Measurements from ENCODE around the gene SYNE2.

DNA sequence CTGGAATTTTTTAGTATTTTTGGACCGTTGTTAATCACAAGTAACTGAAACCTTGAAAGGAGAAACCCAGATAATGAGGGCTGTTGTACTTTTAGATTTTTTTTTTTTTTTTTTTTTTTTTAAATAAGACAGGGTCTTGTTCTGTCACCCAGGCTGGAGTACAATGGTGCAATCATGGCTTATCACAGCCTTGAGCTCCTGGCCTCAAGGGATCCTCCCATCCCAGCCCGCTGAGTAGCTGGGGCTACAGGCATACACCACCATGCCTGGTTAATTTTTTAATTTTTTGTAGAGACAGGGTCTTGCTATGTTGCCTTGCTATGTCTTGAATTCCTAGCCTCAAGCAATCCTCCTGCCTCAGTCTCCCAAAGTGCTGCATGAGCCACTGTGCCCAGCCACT, 211.6 kb downstream of the SYNE2 start:
- TF ChIP-seq, protein P1, sequence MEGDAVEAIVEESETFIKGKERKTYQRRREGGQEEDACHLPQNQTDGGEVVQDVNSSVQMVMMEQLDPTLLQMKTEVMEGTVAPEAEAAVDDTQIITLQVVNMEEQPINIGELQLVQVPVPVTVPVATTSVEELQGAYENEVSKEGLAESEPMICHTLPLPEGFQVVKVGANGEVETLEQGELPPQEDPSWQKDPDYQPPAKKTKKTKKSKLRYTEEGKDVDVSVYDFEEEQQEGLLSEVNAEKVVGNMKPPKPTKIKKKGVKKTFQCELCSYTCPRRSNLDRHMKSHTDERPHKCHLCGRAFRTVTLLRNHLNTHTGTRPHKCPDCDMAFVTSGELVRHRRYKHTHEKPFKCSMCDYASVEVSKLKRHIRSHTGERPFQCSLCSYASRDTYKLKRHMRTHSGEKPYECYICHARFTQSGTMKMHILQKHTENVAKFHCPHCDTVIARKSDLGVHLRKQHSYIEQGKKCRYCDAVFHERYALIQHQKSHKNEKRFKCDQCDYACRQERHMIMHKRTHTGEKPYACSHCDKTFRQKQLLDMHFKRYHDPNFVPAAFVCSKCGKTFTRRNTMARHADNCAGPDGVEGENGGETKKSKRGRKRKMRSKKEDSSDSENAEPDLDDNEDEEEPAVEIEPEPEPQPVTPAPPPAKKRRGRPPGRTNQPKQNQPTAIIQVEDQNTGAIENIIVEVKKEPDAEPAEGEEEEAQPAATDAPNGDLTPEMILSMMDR (IDR thresholded peaks at IDR 0.05; ENCODE audit: low read depth, low read length) = no peak
- TF ChIP-seq, protein P2, sequence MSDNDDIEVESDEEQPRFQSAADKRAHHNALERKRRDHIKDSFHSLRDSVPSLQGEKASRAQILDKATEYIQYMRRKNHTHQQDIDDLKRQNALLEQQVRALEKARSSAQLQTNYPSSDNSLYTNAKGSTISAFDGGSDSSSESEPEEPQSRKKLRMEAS (IDR thresholded peaks at IDR 0.05; ENCODE audit: low read depth, low read length) = no peak
- TF ChIP-seq POLR2A (IDR thresholded peaks at IDR 0.05; ENCODE audit: extremely low read depth, insufficient read length) (no peak), MYC (IDR thresholded peaks at IDR 0.05; ENCODE audit: low read depth, low read length) (no peak)

All from NB4 (cell line).